ENCODE data around the gene RSPO3.
"Not testable (repeated sequence)": the region's sequence is repeated elsewhere in the genome, so short reads cannot be mapped to it uniquely, and the experiment has no call there.

The RSPO3 gene

GRCh38 chr6:127118298-127119101 is at the start of gene RSPO3:
Gene RSPO3 (plus strand): TSS chr6:127118671. CDS start chr6:127119193, 522 bp downstream.
- no peak for DNase-seq

GRCh38 chr6:127069659-127070279 is 48.7 kb upstream of the RSPO3 start:
- no peak for DNase-seq

GRCh38 chr6:127073222-127073621 is 45.2 kb upstream of the RSPO3 start:
- DNase-seq: no peak

GRCh38 chr6:127076466-127076865 is 42.0 kb upstream of the RSPO3 start:
- DNase-seq: no peak

GRCh38 chr6:127077886-127078285 is 40.6 kb upstream of the RSPO3 start:
- DNase-seq: no peak

GRCh38 chr6:127078669-127079068 is 39.8 kb upstream of the RSPO3 start:
- no peak for DNase-seq

- no peak for DNase-seq
Observed at GRCh38 chr6:127079681-127080080, 38.8 kb upstream of the RSPO3 start.

- no peak for DNase-seq
Observed at GRCh38 chr6:127080081-127080480, 38.4 kb upstream of the RSPO3 start.

GRCh38 chr6:127083231-127083962 is 35.1 kb upstream of the RSPO3 start:
- DNase-seq: no peak

GRCh38 chr6:127083963-127084310 is 34.5 kb upstream of the RSPO3 start:
- no peak for DNase-seq

GRCh38 chr6:127085181-127085580 is 33.3 kb upstream of the RSPO3 start:
- no peak for DNase-seq

- no peak for DNase-seq
Observed at GRCh38 chr6:127090051-127090450, 28.4 kb upstream of the RSPO3 start.

- DNase-seq: no peak
Observed at GRCh38 chr6:127092466-127092865, 26.0 kb upstream of the RSPO3 start.

GRCh38 chr6:127094791-127095190 is 23.7 kb upstream of the RSPO3 start:
- no peak for DNase-seq

GRCh38 chr6:127096167-127096566 is 22.3 kb upstream of the RSPO3 start:
- DNase-seq: no peak

- not testable (repeated sequence) for DNase-seq
Observed at GRCh38 chr6:127097442-127097841, 21.0 kb upstream of the RSPO3 start.

- DNase-seq: no peak
Observed at GRCh38 chr6:127100510-127101140, 17.8 kb upstream of the RSPO3 start.

- DNase-seq: no peak
Observed at GRCh38 chr6:127102299-127102698, 16.2 kb upstream of the RSPO3 start.

GRCh38 chr6:127102859-127103258 is 15.6 kb upstream of the RSPO3 start:
- no peak for DNase-seq

GRCh38 chr6:127103482-127103881 is 15.0 kb upstream of the RSPO3 start:
- DNase-seq: no peak

GRCh38 chr6:127107916-127108315 is 10.6 kb upstream of the RSPO3 start:
- no peak for DNase-seq

GRCh38 chr6:127110712-127111111 is 7.8 kb upstream of the RSPO3 start:
- no peak for DNase-seq

- DNase-seq: no peak
Observed at GRCh38 chr6:127111526-127111925, 6.9 kb upstream of the RSPO3 start.

Measured in cerebellar nuclear complex (tissue), 1 donor.